Mammary epithelial cell (primary cell): Measurements from ENCODE around the gene ARHGAP28.

Source experiments
- EZH2 ChIP-seq: IDR thresholded peaks from 2 replicates; pipeline ENCODE4 v1.6.1; 2012; ENCODE audit warnings: low read length, inconsistent platforms, borderline replicate concordance
- TF ChIP-seq, protein P1 (sequence below), 2 donors: IDR thresholded peaks in 1 of 2; conservative IDR thresholded peaks in 1 of 2; 2 replicates each; pipeline ENCODE4 v1.5.1; 2011 to 2012; ENCODE audit warnings: inconsistent platforms in 2 of 2, low read length in 2 of 2, mild to moderate bottlenecking in 2 of 2, control low read depth in 1 of 2, low read depth in 1 of 2; ENCODE audit not compliant: insufficient read depth in 1 of 2; ENCODE audit errors: extremely low read depth in 1 of 2

DNA sequence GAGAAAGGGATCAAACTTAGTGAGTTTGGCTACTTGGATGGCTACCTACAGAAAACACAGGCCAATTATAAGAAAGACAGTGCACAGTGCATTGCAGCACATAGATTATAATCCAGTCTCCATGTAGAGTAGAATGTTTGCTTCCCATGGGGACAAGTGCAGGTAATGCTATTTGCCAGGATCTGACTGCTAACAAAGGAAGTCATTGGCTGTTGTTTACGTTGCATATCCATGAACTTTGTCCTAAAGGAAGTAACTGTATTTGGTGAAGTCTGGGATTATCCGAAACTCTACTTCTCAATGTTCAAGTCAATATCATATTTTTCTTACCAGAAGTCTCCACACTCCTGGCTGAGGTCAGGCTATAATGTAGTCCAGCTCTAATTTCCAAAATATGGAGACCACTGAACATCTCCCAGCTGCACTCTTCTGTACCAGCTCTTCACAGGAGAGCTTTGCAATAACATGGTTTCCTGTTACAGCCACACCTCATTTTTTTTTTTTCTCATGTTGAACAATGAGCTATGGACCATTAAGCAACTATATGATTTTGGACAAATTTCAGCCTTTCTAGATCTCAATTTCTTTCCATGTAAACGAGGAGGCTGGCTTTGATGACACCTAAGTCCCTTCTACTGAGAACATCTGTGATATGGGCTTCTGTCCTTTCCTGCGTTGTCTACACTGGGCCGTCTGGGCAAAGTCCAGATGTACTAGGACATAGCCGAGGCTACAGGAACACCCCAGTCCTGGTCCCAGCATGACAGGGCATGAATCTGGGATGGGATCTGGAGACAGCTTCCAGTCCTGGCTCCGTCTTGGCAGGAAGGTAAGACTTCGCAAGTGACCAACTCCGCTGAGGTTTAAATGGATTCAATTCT is 233.3 kb downstream of the ARHGAP28 start:
- TF ChIP-seq, protein P1, sequence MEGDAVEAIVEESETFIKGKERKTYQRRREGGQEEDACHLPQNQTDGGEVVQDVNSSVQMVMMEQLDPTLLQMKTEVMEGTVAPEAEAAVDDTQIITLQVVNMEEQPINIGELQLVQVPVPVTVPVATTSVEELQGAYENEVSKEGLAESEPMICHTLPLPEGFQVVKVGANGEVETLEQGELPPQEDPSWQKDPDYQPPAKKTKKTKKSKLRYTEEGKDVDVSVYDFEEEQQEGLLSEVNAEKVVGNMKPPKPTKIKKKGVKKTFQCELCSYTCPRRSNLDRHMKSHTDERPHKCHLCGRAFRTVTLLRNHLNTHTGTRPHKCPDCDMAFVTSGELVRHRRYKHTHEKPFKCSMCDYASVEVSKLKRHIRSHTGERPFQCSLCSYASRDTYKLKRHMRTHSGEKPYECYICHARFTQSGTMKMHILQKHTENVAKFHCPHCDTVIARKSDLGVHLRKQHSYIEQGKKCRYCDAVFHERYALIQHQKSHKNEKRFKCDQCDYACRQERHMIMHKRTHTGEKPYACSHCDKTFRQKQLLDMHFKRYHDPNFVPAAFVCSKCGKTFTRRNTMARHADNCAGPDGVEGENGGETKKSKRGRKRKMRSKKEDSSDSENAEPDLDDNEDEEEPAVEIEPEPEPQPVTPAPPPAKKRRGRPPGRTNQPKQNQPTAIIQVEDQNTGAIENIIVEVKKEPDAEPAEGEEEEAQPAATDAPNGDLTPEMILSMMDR (conservative IDR thresholded peaks at IDR 0.05 in 1 of 2, IDR thresholded peaks at IDR 0.05 in 1 of 2; ENCODE audit: extremely low read depth in 1 of 2, insufficient read depth in 1 of 2, low read depth in 1 of 2, low read length in 2 of 2) = no peak
- TF ChIP-seq EZH2 = no peak
